Measurements from ENCODE around the gene CTRB1.
"Not testable (repeated sequence)": the region's sequence is repeated elsewhere in the genome, so short reads cannot be mapped to it uniquely, and the experiment has no call there.

Gene CTRB1

DNA sequence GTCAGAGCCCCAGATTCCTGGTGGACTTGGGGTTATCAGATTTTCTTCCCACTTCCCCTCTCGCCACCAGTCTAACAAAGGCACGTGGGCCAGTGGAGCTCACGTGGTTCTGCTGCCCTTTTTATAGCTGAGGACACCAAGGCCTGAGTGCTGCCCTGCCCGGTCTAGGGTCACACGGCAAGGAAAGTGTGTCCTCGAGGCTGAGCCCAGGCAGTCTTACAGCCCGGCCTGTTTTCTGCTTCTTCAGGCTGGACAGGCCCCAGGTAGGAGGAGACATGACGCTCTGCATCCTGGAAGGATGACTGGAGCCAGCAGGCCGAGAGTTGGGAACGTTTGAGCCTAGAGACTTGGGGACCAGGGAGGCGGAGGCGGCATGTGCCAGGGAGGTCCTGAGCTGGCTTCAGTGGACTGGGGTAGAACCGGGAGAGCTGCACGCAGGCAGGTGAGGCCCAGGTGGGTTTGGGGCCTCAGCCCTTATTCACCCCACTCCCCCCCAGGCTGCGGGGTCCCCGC, 3.5 kb downstream of the CTRB1 start:
- no peak for TF ChIP-seq POLR2AphosphoS5 (IDR thresholded peaks at IDR 0.05; ENCODE audit: low read depth, low read length)
- no peak for DNase-seq (ENCODE audit: insufficient read length)
- no peak for FAIRE-seq

DNA sequence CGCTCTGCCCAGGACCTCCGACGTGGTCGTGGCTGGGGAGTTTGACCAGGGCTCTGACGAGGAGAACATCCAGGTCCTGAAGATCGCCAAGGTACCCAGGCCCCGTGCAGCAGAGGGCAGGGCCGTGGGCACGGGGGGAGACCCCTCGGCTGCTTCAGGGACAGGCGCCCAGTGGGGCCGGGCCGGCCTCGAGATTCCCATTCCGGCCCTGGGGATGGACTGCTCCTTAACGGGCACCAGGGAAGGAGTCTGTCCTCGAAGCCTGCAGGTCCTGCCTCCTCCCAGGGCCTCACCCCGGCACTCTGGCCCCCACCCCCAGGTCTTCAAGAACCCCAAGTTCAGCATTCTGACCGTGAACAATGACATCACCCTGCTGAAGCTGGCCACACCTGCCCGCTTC, 4.3 kb downstream of the CTRB1 start:
- peak; percentile 66 for FAIRE-seq
- DNase-seq (ENCODE audit: insufficient read length), result not testable (repeated sequence)

DNA sequence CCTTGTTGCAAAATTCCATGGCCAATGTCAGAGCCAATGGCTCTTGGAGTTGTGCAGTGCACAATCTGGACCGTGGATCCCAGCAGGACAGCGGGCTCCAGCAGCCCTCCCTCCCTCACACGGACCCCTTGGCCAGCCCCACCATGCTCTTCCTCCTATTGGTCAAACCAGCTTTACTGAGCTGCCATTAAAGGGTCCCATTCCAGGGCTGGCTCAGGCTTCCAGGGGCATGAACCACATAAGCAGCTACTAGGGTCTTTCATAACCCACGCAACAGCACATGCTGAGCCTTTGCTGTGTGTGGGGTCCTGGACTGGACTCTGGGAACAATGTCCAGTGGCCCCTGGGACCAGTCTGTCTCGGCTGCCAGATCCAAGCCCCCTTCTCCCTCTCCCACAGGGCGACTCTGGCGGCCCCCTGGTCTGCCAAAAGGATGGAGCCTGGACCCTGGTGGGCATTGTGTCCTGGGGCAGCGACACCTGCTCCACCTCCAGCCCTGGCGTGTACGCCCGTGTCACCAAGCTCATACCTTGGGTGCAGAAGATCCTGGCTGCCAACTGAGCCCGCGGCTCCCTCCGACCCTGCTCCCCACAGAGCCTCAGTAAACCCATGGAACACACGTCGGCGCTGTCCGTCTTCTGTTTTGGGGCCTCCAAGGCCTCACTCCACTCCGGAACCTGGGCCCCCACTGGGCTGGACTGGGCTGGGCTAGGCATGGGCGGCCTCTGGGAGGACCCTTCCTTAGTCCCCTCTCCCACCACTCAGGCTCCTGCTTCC, 5.7 kb downstream of the CTRB1 start:
- no peak for DNase-seq (ENCODE audit: insufficient read length)
- TF ChIP-seq POLR2AphosphoS5 (IDR thresholded peaks at IDR 0.05; ENCODE audit: low read depth, low read length) (no peak), POLR2A (IDR thresholded peaks at IDR 0.05; ENCODE audit: low read depth, low read length) (no peak), TAF1 (IDR thresholded peaks at IDR 0.05; ENCODE audit: borderline replicate concordance, low read depth, low read length) (no peak)

DNA sequence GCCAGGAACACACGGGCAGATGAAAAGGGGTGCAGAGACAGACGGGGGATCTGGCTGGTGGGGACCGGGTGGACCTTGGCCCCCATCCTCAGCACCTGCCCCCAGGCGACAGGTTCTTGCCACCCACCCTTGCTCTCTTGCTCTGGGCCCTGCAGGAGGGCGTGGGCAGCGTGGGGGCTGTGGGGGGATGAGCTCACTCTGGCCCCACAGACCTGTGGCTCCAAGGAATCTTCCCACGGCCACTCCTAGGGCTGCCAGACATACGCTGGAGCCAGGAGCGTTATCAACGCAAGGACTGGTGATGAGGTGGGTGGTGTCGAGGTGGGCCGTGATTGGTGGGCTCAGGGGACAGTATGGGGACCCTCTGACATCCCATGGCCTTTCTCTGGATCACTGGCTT, 6.3 kb downstream of the CTRB1 start:
- no peak for DNase-seq (ENCODE audit: insufficient read length)
- no peak for FAIRE-seq
- no peak for TF ChIP-seq POLR2AphosphoS5 (IDR thresholded peaks at IDR 0.05; ENCODE audit: low read depth, low read length)
- TF ChIP-seq TAF1 (IDR thresholded peaks at IDR 0.05; ENCODE audit: borderline replicate concordance, low read depth, low read length), result no peak
- no peak for TF ChIP-seq POLR2A (IDR thresholded peaks at IDR 0.05; ENCODE audit: low read depth, low read length)

More for the DNA sequence above, 5.7 kb downstream of the CTRB1 start:
- FAIRE-seq, result no peak

DNA sequence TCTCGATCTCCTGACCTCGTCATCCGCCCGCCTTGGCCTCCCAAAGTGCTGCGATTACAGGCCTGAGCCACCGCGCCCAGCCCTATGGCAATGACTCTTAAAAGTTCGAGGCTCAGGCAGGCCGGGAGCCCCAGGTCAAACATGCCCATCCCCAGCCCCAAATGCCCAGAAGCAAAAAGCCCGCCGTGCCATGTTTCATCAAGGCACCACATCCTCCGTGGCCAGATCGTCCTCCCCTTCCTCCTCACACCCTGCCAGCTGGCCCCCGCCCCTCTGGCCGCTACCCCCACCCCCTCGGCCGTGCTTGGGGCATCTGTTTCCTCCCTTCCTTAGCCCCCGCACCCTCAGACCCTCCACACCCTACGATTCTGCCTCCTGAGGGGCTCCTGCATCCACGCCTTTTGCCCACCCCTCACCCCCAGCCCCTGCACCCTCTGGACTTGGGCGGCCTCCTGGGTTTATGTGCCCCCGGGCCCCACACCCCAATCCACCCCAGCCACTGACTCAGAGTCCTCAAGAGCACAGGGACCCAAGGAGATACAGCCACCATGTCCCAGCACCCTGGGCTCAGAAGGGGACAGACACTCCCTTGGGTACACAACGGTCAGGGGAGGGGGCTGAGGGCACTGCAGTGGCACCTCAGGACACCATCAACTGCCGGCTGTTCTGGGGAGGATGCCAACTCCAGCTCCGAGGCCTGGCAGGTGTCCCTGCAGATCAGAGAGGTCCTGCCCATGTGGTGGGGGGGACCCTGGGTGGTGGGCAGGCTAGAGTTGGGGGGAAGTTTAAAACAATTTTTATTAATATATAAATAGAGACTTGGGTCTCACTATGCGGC, 7.1 kb downstream of the CTRB1 start:
- TF ChIP-seq POLR2A (IDR thresholded peaks at IDR 0.05; ENCODE audit: low read depth, low read length) (no peak), POLR2AphosphoS5 (IDR thresholded peaks at IDR 0.05; ENCODE audit: low read depth, low read length) (no peak), TAF1 (IDR thresholded peaks at IDR 0.05; ENCODE audit: borderline replicate concordance, low read depth, low read length) (no peak)
- no peak for FAIRE-seq
- no peak for DNase-seq (ENCODE audit: insufficient read length)

DNA sequence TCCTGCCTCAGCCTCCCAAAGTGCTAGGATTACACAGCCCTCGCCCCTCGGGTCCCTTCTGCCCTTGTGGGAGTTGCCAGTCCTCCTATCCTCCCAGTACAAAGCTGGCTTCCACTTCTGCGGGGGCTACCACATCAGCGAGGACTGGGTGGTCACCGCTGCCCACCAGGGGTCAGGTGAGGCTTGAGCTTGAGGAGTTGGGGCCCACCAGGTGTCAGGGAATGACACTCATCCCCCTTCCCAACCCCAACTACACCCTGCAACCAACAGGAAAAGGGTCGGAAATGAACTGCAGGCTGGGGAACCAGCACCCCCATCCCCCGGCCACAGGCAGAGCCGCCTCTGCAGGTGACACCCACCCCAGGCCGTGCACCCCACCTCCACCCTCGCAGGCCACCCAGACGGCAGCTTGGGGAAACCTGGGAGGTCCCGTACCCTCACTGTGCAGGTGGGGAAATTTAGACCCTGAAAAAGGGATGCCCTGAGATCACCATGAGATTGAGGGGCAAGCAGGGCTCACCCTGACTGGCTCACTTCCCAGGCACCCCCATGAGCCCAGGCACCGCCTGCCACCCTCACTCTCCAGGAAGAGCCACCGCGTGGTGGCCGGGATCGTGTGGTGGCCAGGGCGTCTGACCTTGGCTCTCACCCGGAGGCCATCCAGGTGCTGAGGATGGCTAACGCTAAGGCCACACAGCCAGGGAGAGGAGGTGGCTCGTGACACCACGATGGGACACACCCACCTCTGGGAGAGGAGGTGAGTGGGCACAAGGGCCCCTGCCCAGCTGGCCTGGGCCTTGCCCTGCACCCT, 8.0 kb downstream of the CTRB1 start:
- DNase-seq (ENCODE audit: insufficient read length) (no peak), FAIRE-seq (no peak)
- no peak for TF ChIP-seq POLR2A (IDR thresholded peaks at IDR 0.05; ENCODE audit: low read depth, low read length)
- no peak for TF ChIP-seq POLR2AphosphoS5 (IDR thresholded peaks at IDR 0.05; ENCODE audit: low read depth, low read length)
- TF ChIP-seq TAF1 (IDR thresholded peaks at IDR 0.05; ENCODE audit: borderline replicate concordance, low read depth, low read length), result no peak

DNA sequence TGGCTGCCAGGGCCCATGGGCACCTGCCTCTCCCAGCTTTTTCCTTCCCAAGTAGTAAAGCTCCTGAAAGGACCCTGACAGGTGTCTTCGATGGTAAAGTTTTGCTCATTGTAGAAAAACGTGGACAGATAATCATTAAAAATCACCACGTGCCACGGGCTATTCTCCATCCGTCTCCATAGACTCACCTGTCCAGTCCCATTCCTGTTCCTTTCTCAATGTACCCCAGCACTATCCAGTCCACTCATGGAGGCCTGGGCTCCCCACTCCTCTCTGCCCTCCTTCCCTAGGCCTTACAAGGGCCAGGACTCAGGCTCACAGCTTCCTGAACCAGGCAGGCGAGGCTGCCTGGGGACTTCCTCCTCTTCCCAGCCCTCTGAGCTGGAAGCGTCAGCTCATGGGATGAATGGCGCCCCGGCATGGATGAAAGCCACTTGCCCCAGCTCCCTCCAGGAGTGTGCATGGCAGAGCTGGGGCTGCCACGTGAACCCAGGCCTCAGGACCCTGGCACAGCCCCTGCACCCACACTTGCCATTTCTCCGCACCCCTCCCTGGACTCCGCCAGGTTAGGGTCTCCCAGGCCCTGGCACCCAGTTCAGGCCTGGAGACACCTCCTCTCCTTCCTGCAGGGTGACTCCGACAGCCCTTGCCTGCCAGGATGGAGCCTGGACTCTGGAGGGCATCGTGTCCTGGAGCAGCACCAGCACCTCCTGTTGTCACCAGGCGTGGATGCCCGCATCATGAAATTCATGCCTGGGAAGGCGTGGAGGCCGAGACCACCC, 8.8 kb downstream of the CTRB1 start:
- no peak for DNase-seq (ENCODE audit: insufficient read length)
- TF ChIP-seq POLR2A (IDR thresholded peaks at IDR 0.05; ENCODE audit: low read depth, low read length) (no peak), POLR2AphosphoS5 (IDR thresholded peaks at IDR 0.05; ENCODE audit: low read depth, low read length) (no peak), TAF1 (IDR thresholded peaks at IDR 0.05; ENCODE audit: borderline replicate concordance, low read depth, low read length) (no peak)
- no peak for FAIRE-seq

DNA sequence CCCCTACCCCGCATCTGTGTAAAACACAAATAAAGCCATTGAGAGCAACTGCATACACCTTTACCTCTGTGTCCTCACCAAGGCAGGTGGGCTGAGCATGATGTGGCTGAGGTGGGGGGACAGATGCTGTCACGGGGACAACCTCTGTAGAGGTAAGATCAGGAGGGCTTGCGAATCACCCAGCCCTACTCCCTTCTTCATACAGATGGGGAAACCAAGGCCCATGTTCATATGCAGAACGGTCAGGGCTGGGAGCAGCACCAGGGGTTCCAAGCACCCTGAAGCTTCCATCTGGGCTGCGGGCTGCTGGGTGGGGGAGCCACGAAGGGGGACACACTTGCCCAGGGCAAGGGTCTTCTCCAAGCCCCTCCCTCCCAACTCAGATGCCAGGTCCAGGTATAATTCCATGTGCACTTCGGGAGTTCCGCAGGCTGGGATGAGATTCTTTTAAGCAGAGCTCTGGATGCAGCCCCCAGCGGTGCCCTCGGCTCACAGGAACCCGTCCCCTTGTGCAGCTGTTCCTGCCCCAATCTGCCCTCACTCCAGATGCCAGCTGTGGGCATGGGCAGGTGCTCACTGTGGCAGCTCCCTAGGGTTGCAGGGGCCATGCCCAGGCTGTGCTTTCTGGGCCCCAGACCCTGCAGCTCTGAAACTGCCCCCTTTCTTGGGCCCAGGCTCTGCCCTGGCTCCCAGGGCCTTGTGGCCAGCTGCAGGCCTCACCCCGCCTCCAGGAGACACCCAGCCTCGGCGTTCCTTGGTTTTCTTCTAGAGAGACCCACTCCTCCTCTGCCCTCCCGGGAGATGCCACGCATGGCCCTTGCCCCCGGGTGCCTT, 9.6 kb downstream of the CTRB1 start:
- no peak for DNase-seq (ENCODE audit: insufficient read length)
- TF ChIP-seq POLR2A (IDR thresholded peaks at IDR 0.05; ENCODE audit: low read depth, low read length) (no peak), POLR2AphosphoS5 (IDR thresholded peaks at IDR 0.05; ENCODE audit: low read depth, low read length) (no peak), TAF1 (IDR thresholded peaks at IDR 0.05; ENCODE audit: borderline replicate concordance, low read depth, low read length) (no peak)
- FAIRE-seq, result no peak

DNA sequence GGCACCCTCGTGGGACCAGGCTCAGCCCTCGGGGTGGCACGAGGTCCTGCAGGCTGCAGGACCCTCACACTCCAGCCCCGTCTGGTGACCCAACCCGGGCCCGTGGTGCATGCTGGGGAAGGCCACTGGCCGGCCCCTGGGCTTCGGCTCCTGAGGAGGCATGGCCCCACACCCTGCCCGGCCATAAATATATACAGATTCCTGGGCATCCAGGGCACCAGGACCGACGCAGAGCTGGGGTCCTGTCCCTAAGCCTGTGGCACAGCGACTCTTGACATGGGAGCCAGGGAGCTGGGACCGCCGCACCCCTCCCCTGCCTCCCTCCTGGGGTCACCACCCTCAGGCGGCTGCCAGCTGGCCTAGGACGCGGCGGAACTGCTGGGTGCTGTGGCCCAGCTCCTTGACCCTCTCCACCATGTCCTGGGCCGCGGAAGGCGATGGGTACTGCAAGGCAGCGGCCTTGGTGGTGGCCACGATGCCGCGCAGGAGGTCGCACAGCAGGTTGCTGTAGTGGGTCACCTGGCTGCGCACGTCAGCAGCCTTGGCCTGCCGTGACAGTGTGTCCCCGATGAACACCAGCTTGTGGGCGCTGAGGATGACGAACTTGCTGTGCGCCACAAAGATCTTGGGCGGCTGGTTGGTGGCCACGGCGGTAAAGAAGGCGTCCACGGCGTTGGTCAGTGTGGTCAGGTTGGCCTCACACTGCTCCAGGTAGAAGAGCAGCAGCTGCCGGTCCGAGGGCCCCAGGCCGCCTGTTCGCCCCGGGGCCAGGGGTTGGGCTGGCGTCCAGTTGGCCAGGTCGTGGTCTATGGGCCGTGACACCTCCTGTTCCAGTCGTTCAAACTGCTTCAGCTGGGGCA, 10.6 kb downstream of the CTRB1 start:
- DNase-seq (ENCODE audit: insufficient read length) (no peak), FAIRE-seq (no peak)
- TF ChIP-seq TAF1 (IDR thresholded peaks at IDR 0.05; ENCODE audit: borderline replicate concordance, low read depth, low read length) (no peak), POLR2A (IDR thresholded peaks at IDR 0.05; ENCODE audit: low read depth, low read length) (no peak), POLR2AphosphoS5 (IDR thresholded peaks at IDR 0.05; ENCODE audit: low read depth, low read length) (no peak)
